ENCODE data around the gene C1orf105.

Gene C1orf105

GRCh38 chr1:172483448-172483847 lies 63.0 kb downstream of the C1orf105 start:
- H3K4me1 ChIP-seq (ENCODE audit: insufficient read depth, poor library complexity, severe bottlenecking), result peaks cover under 1% of the 10 kb centered on the region
- H3K4me3 ChIP-seq (ENCODE audit: severe bottlenecking), result no peak overlapping the region
- no peak for TF ChIP-seq CTCF (IDR thresholded peaks at IDR 0.05; ENCODE audit: poor library complexity, severe bottlenecking)
- ATAC-seq (ENCODE audit: low read depth), result no peak
- no peaks in the 10 kb centered on the region for H3K27me3 ChIP-seq (ENCODE audit: insufficient read depth, poor library complexity, severe bottlenecking)
- no peaks in the 10 kb centered on the region for H3K9me3 ChIP-seq (ENCODE audit: severe bottlenecking)
- no peaks in the 10 kb centered on the region for H3K36me3 ChIP-seq (ENCODE audit: low read depth)
- no peak overlapping the region for H3K27ac ChIP-seq (ENCODE audit: poor library complexity, severe bottlenecking)
- no peak for DNase-seq (ENCODE audit: low spot score)

- H3K4me1 ChIP-seq (ENCODE audit: insufficient read depth, poor library complexity, severe bottlenecking), result no peaks in the 10 kb centered on the region
- H3K4me3 ChIP-seq (ENCODE audit: severe bottlenecking), result no peak overlapping the region
- DNase-seq (ENCODE audit: low spot score) (no peak), ATAC-seq (ENCODE audit: low read depth) (0 out of 3 replicates have a peak, but pooled peaks have one; percentile 25)
- H3K36me3 ChIP-seq (ENCODE audit: low read depth), result no peaks in the 10 kb centered on the region
- no peaks in the 10 kb centered on the region for H3K27me3 ChIP-seq (ENCODE audit: insufficient read depth, poor library complexity, severe bottlenecking)
- no peak for TF ChIP-seq CTCF (IDR thresholded peaks at IDR 0.05; ENCODE audit: poor library complexity, severe bottlenecking)
- no peak overlapping the region for H3K27ac ChIP-seq (ENCODE audit: poor library complexity, severe bottlenecking)
- no peaks in the 10 kb centered on the region for H3K9me3 ChIP-seq (ENCODE audit: severe bottlenecking)
Measured at GRCh38 chr1:172484252-172484651, 63.8 kb downstream of the C1orf105 start.

- H3K27me3 ChIP-seq (ENCODE audit: insufficient read depth, poor library complexity, severe bottlenecking), result no peaks in the 10 kb centered on the region
- no peak for DNase-seq (ENCODE audit: low spot score)
- H3K9me3 ChIP-seq (ENCODE audit: severe bottlenecking), result no peaks in the 10 kb centered on the region
- H3K4me3 ChIP-seq (ENCODE audit: severe bottlenecking), result no peak overlapping the region
- no peak for ATAC-seq (ENCODE audit: low read depth)
- TF ChIP-seq CTCF (IDR thresholded peaks at IDR 0.05; ENCODE audit: poor library complexity, severe bottlenecking), result no peak
- no peak overlapping the region for H3K27ac ChIP-seq (ENCODE audit: poor library complexity, severe bottlenecking)
- H3K4me1 ChIP-seq (ENCODE audit: insufficient read depth, poor library complexity, severe bottlenecking), result no peaks in the 10 kb centered on the region
- H3K36me3 ChIP-seq (ENCODE audit: low read depth), result no peaks in the 10 kb centered on the region
Measured at GRCh38 chr1:172485626-172486025, 65.1 kb downstream of the C1orf105 start.

- Histone ChIP-seq H3K27ac (ENCODE audit: poor library complexity, severe bottlenecking) (no peak overlapping the region), H3K36me3 (ENCODE audit: low read depth) (no peaks in the 10 kb centered on the region), H3K9me3 (ENCODE audit: severe bottlenecking) (no peaks in the 10 kb centered on the region), H3K4me1 (ENCODE audit: insufficient read depth, poor library complexity, severe bottlenecking) (no peaks in the 10 kb centered on the region), H3K27me3 (ENCODE audit: insufficient read depth, poor library complexity, severe bottlenecking) (no peaks in the 10 kb centered on the region), H3K4me3 (ENCODE audit: severe bottlenecking) (no peak overlapping the region)
- no peak for ATAC-seq (ENCODE audit: low read depth)
- no peak for TF ChIP-seq CTCF (IDR thresholded peaks at IDR 0.05; ENCODE audit: poor library complexity, severe bottlenecking)
- no peak for DNase-seq (ENCODE audit: low spot score)
Measured at GRCh38 chr1:172486805-172487454, 66.4 kb downstream of the C1orf105 start.

GRCh38 chr1:172487550-172487949 lies 67.1 kb downstream of the C1orf105 start:
- H3K27ac ChIP-seq (ENCODE audit: poor library complexity, severe bottlenecking), result no peak overlapping the region
- no peaks in the 10 kb centered on the region for H3K4me1 ChIP-seq (ENCODE audit: insufficient read depth, poor library complexity, severe bottlenecking)
- no peaks in the 10 kb centered on the region for H3K36me3 ChIP-seq (ENCODE audit: low read depth)
- H3K4me3 ChIP-seq (ENCODE audit: severe bottlenecking), result no peak overlapping the region
- no peaks in the 10 kb centered on the region for H3K27me3 ChIP-seq (ENCODE audit: insufficient read depth, poor library complexity, severe bottlenecking)
- no peak for TF ChIP-seq CTCF (IDR thresholded peaks at IDR 0.05; ENCODE audit: poor library complexity, severe bottlenecking)
- no peak for DNase-seq (ENCODE audit: low spot score)
- no peaks in the 10 kb centered on the region for H3K9me3 ChIP-seq (ENCODE audit: severe bottlenecking)
- ATAC-seq (ENCODE audit: low read depth), result no peak
